Hippocampal formation (tissue), 2 donors: ENCODE data around the gene SPEF2.
"Not testable (repeated sequence)": the region's sequence is repeated elsewhere in the genome, so short reads cannot be mapped to it uniquely, and the experiment has no call there.

Experiments
- DNase-seq, 2 donors: peaks; one replicate each; lab custom pipeline; 2025; lab: John Stamatoyannopoulos, UW

SPEF2 gene

DNA sequence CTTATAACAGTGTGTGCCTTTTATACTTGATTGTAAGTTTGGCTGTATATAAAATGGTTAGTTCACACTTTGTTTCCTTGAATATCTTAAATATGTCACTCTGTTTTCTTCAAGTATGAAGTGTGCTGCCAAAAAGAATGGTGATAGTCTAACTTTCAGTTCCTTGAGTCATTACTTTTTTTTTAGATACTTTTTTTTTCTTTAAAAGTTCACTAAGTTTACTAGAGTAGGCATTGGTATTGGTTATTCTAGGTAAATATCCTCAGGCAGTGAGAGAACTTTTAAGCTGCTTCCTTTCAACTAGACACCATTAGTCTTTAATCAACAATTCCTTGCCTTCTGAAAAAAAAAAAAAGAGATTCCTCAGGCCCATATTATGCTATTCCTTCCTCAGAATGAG is 41.9 kb downstream of the SPEF2 start:
- no peak for DNase-seq

DNA sequence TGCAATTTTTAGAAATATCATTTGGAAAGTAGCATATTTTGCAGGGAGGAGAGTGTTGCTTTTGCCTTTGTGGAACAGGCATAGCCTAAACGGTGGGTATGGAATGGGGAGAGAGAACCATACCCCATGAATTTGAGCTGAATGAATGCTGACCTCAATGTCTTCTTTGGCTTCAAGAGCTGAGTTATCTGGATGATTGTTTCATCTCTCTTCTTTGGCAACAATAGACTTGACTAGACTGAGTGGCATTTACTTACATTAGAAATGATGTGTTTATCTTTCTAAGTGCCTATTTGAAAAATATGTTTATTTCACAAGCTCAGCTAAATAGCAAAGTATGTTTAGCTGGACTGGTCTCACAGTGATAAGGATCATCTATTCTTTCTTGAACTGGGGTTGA is 42.8 kb downstream of the SPEF2 start:
- no peak for DNase-seq

GRCh38 chr5:35664584-35664983 is 46.9 kb downstream of the SPEF2 start:
- no peak for DNase-seq

- DNase-seq = no peak
Observed at GRCh38 chr5:35665096-35665495, 47.4 kb downstream of the SPEF2 start.

GRCh38 chr5:35668319-35668718 is 50.7 kb downstream of the SPEF2 start:
- DNase-seq = no peak

DNA sequence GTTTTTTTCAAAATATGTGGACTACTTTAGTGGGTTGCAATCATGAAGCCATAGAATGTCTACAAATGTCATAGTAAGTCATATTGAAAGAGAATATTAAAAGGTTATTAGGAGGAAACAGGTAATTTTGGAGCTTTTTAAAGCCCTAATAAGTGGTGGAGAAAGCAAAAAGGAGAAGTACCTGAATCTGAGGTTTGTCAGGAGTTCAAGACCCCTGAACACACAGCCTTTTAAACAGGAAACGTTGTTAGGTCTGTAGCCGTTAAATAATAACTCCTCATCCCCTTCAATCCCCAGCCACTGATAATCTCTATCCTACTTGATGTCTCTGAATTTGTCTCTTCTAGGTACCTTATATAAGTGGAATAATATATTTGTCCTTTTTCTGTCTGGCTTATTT is 51.1 kb downstream of the SPEF2 start:
- DNase-seq = no peak

GRCh38 chr5:35671541-35672295 is 54.1 kb downstream of the SPEF2 start:
- no peak for DNase-seq

DNA sequence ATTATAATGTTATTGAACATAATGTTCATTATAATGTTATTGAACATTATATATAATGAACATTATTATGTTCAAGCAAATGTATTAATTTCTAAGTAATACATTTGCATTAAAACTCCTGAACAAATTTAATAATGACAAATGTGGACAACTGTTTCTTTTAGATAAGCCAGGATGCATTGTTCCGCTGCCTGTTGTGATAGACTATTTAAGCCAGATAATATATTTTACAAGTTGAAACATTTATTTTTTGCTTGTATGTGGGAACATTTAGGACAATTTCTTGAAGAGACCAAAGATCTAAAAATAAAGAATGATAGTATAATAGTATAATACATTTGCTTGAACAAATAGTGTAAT is 54.6 kb downstream of the SPEF2 start:
- DNase-seq = not testable (repeated sequence)

DNA sequence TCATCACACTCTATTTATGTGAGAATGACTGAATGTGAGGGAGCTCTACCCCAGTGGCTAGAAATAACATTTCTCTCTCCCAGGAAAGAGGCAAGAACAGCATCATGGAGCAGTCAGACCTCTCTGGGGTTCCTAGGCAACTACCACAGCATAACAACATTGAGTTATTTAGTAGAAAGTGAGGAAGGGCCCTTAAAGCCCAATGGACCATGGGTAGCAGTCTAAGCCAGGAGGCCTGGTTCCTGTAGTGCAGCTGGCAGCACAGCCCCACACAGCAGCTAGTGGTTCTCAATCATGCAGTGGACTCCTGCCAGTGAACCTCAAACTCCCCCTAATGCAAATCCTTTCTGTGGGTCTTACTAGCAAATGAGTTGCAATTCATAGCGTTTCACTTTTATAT is 55.3 kb downstream of the SPEF2 start:
- no peak for DNase-seq

GRCh38 chr5:35674049-35674448 is 56.4 kb downstream of the SPEF2 start:
- no peak for DNase-seq

- no peak for DNase-seq
Observed at GRCh38 chr5:35675392-35675791, 57.7 kb downstream of the SPEF2 start.

GRCh38 chr5:35677878-35678277 is 60.2 kb downstream of the SPEF2 start:
- DNase-seq = no peak

GRCh38 chr5:35678661-35679060 is 61.0 kb downstream of the SPEF2 start:
- DNase-seq = no peak

DNA sequence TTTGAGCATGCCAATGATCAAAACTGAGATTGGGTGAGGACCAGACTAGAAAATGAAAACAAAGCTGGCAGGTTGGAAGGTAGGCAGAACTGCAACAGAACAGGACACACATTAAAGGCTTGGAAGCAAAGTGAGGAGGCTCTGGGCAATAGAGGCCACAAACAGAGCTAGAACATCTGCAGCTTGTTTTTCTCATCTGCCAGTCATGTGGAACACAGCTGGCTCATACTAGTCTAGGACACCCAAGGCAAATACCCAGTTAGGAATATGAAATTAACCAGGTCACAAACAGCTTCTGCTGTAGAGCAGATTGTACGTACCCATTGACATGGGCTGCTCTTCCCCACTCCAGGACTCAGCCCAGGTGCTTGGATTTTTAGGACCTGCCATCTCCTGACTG is 61.7 kb downstream of the SPEF2 start:
- DNase-seq = no peak

DNA sequence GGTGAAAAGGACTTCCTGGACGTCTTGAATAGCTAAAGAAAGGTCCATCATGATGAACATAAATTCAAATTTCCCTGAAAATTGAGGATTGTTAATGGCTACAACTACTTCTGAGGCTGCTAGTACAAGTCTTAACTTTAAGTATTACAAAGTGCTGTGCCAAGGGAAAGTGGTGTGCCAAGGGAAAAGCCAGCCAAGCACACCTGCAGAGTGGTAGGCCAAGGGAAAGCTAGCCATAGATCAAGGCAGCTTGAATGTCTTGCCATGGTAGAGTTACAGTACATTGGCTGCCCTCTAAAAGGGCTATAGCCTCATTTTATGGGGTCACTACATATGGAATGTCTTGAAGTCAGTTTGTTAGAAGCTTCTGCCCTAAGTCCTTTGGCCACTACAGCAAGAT is 64.2 kb downstream of the SPEF2 start:
- DNase-seq = no peak

GRCh38 chr5:35683466-35683865 is 65.8 kb downstream of the SPEF2 start:
- DNase-seq = no peak

DNA sequence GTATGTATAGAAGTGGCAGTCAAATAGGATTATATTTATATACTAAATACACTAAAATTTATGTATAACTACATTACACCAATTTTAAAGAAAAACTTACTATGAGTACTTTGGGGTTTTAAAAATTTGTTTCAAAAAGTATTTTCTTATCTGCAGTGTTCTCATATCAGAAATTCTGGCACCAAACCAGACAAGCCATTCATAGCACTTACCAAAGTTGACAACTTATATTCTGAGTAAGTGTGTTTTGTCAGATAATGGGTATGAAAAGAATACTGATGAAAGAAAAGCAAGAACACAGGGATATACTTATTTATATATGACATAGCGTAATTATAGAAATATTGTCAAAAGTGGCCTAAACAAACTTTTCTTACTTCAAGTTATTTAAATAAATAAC is 67.5 kb downstream of the SPEF2 start:
- DNase-seq = no peak

GRCh38 chr5:35687961-35688360 is 70.3 kb downstream of the SPEF2 start:
- DNase-seq = no peak

GRCh38 chr5:35694481-35694880 is 76.8 kb downstream of the SPEF2 start:
- peak in 1 of 2 donors; percentile 48 for DNase-seq

GRCh38 chr5:35698047-35698808 is 80.6 kb downstream of the SPEF2 start:
- DNase-seq = no peak

DNA sequence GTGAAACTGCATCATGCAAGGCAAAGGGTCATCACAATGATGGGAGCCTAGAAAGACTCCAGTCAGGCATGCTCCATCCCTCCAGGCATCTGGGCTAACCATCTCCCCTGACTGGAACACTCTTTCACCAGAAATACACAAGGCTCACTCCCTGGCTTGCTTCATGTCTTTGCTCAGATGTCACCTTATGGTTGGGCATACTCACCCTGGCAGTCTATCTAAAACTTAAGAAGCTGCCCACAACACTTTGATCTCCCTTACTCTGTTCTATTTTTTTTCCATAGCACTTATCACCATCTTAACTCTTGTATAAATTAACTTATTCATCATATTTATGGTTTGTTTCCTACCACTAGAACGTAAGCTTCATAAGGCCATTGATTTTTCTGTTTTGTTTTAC is 90.0 kb downstream of the SPEF2 start:
- no peak for DNase-seq

- DNase-seq = no peak
Observed at GRCh38 chr5:35709688-35710087, 92.0 kb downstream of the SPEF2 start.

- no peak for DNase-seq
Observed at GRCh38 chr5:35717718-35718117, 100.1 kb downstream of the SPEF2 start.

- no peak for DNase-seq
Observed at GRCh38 chr5:35735718-35736117, 118.1 kb downstream of the SPEF2 start.
